GM15510 (cell line): ENCODE measurements around the gene KRT86.

ENCODE experiments used
- POLR2A ChIP-seq: IDR thresholded peaks from 3 replicates; pipeline ENCODE4 v1.6.1; 2011; ENCODE audit warnings: borderline replicate concordance; ENCODE audit not compliant: insufficient read length; ENCODE audit errors: extremely low read depth

KRT86 gene

GRCh38 chr12:52310622-52311284 is 36.3 kb downstream of the KRT86 start:
- no peak for TF ChIP-seq POLR2A

GRCh38 chr12:52311285-52311648 is 36.8 kb downstream of the KRT86 start:
- TF ChIP-seq POLR2A: no peak

GRCh38 chr12:52312086-52312485 is 37.6 kb downstream of the KRT86 start:
- TF ChIP-seq POLR2A: no peak

- no peak for TF ChIP-seq POLR2A
Measured at GRCh38 chr12:52313461-52313860, 39.0 kb downstream of the KRT86 start.

- TF ChIP-seq POLR2A: no peak
Measured at GRCh38 chr12:52313926-52314325, 39.5 kb downstream of the KRT86 start.

GRCh38 chr12:52314511-52314910 is 40.1 kb downstream of the KRT86 start:
- TF ChIP-seq POLR2A: no peak

- no peak for TF ChIP-seq POLR2A
Measured at GRCh38 chr12:52316290-52316689, 41.8 kb downstream of the KRT86 start.

GRCh38 chr12:52316701-52317100 is 42.3 kb downstream of the KRT86 start:
- no peak for TF ChIP-seq POLR2A

GRCh38 chr12:52317468-52318052 is 43.1 kb downstream of the KRT86 start:
- no peak for TF ChIP-seq POLR2A

GRCh38 chr12:52318241-52318990 is 44.0 kb downstream of the KRT86 start:
- no peak for TF ChIP-seq POLR2A

- no peak for TF ChIP-seq POLR2A
Measured at GRCh38 chr12:52319097-52319496, 44.7 kb downstream of the KRT86 start.

- no peak for TF ChIP-seq POLR2A
Measured at GRCh38 chr12:52320784-52321400, 46.4 kb downstream of the KRT86 start, which contains the start of gene KRT83. Gene KRT83 (minus strand): TSS chr12:52321398. CDS start chr12:52321335, 63 bp downstream.

- TF ChIP-seq POLR2A: no peak
Measured at GRCh38 chr12:52321418-52321817, 47.0 kb downstream of the KRT86 start.

- TF ChIP-seq POLR2A: no peak
Measured at GRCh38 chr12:52322069-52322468, 47.6 kb downstream of the KRT86 start.

GRCh38 chr12:52323001-52323400 is 48.6 kb downstream of the KRT86 start:
- TF ChIP-seq POLR2A: no peak
